ENCODE data around the gene CBFA2T3.

The CBFA2T3 gene

GRCh38 chr16:88983771-88984687 is 7.0 kb upstream of the CBFA2T3 start:
- no peaks in the 10 kb centered on the region for H3K36me3 ChIP-seq (ENCODE audit: control insufficient read depth, insufficient read depth, low read length)
- no peaks in the 10 kb centered on the region for H3K27me3 ChIP-seq (ENCODE audit: control insufficient read depth, insufficient read depth, low read length, poor library complexity, severe bottlenecking)
- WGBS, 2 experiments = 94 to 95% methylated on average over 41 of the region's 41 CpGs

GRCh38 chr16:88983165-88983564 is 6.2 kb upstream of the CBFA2T3 start:
- Histone ChIP-seq H3K9me3 (ENCODE audit: control insufficient read depth, low read length) (no peaks in the 10 kb centered on the region), H3K4me3 (ENCODE audit: insufficient read depth, low read depth, low read length) (no peak overlapping the region), H3K36me3 (ENCODE audit: control insufficient read depth, insufficient read depth, low read length) (no peaks in the 10 kb centered on the region), H3K27ac (ENCODE audit: insufficient read depth, low read depth, low read length, poor library complexity, severe bottlenecking) (no peak overlapping the region), H3K4me1 (ENCODE audit: control insufficient read depth, insufficient read depth, low read length) (no peaks in the 10 kb centered on the region), H3K27me3 (ENCODE audit: control insufficient read depth, insufficient read depth, low read length, poor library complexity, severe bottlenecking) (no peaks in the 10 kb centered on the region)
- WGBS, 2 experiments = 92 to 94% methylated on average over 11 of the region's 11 CpGs

More at GRCh38 chr16:88983771-88984687, 7.0 kb upstream of the CBFA2T3 start:
- no peaks in the 10 kb centered on the region for H3K9me3 ChIP-seq (ENCODE audit: control insufficient read depth, low read length)
- H3K4me3 ChIP-seq (ENCODE audit: insufficient read depth, low read depth, low read length) = no peak overlapping the region
- H3K4me1 ChIP-seq (ENCODE audit: control insufficient read depth, insufficient read depth, low read length) = no peaks in the 10 kb centered on the region
- H3K27ac ChIP-seq (ENCODE audit: insufficient read depth, low read depth, low read length, poor library complexity, severe bottlenecking) = no peak overlapping the region

GRCh38 chr16:88982286-88983084 is 5.5 kb upstream of the CBFA2T3 start:
- Histone ChIP-seq H3K9me3 (ENCODE audit: control insufficient read depth, low read length) (no peaks in the 10 kb centered on the region), H3K27me3 (ENCODE audit: control insufficient read depth, insufficient read depth, low read length, poor library complexity, severe bottlenecking) (no peaks in the 10 kb centered on the region), H3K27ac (ENCODE audit: insufficient read depth, low read depth, low read length, poor library complexity, severe bottlenecking) (no peak overlapping the region), H3K36me3 (ENCODE audit: control insufficient read depth, insufficient read depth, low read length) (no peaks in the 10 kb centered on the region), H3K4me1 (ENCODE audit: control insufficient read depth, insufficient read depth, low read length) (peaks cover 5% of the 10 kb centered on the region), H3K4me3 (ENCODE audit: insufficient read depth, low read depth, low read length) (no peak overlapping the region)
- 84 to 85% methylated on average over 23 to 25 of the region's 25 CpGs for WGBS, 2 experiments

- 82 to 97% methylated on average over 2 to 3 of the region's 3 CpGs for WGBS, 2 experiments
- H3K27ac ChIP-seq (ENCODE audit: insufficient read depth, low read depth, low read length, poor library complexity, severe bottlenecking) = no peak overlapping the region
- H3K9me3 ChIP-seq (ENCODE audit: control insufficient read depth, low read length) = no peaks in the 10 kb centered on the region
- peaks cover 5% of the 10 kb centered on the region for H3K4me1 ChIP-seq (ENCODE audit: control insufficient read depth, insufficient read depth, low read length)
- H3K27me3 ChIP-seq (ENCODE audit: control insufficient read depth, insufficient read depth, low read length, poor library complexity, severe bottlenecking) = no peaks in the 10 kb centered on the region
- H3K4me3 ChIP-seq (ENCODE audit: insufficient read depth, low read depth, low read length) = no peak overlapping the region
- no peaks in the 10 kb centered on the region for H3K36me3 ChIP-seq (ENCODE audit: control insufficient read depth, insufficient read depth, low read length)
These were observed 2.5 kb upstream of the CBFA2T3 start for GRCh38 chr16:88979353-88980015.

GRCh38 chr16:88978608-88979346 is 1.8 kb upstream of the CBFA2T3 start:
- Histone ChIP-seq H3K9me3 (ENCODE audit: control insufficient read depth, low read length) (no peaks in the 10 kb centered on the region), H3K4me1 (ENCODE audit: control insufficient read depth, insufficient read depth, low read length) (peaks cover 5% of the 10 kb centered on the region), H3K36me3 (ENCODE audit: control insufficient read depth, insufficient read depth, low read length) (no peaks in the 10 kb centered on the region), H3K27ac (ENCODE audit: insufficient read depth, low read depth, low read length, poor library complexity, severe bottlenecking) (no peak overlapping the region), H3K27me3 (ENCODE audit: control insufficient read depth, insufficient read depth, low read length, poor library complexity, severe bottlenecking) (no peaks in the 10 kb centered on the region), H3K4me3 (ENCODE audit: insufficient read depth, low read depth, low read length) (no peak overlapping the region)
- 89 to 90% methylated on average over 21 of the region's 21 CpGs for WGBS, 2 experiments

GRCh38 chr16:88977812-88978607 is 1.0 kb upstream of the CBFA2T3 start:
- H3K4me1 ChIP-seq (ENCODE audit: control insufficient read depth, insufficient read depth, low read length) = peaks cover 5% of the 10 kb centered on the region
- WGBS, 2 experiments = 91 to 92% methylated on average over 27 of the region's 27 CpGs
- no peaks in the 10 kb centered on the region for H3K27me3 ChIP-seq (ENCODE audit: control insufficient read depth, insufficient read depth, low read length, poor library complexity, severe bottlenecking)
- H3K9me3 ChIP-seq (ENCODE audit: control insufficient read depth, low read length) = no peaks in the 10 kb centered on the region
- no peaks in the 10 kb centered on the region for H3K36me3 ChIP-seq (ENCODE audit: control insufficient read depth, insufficient read depth, low read length)
- no peak overlapping the region for H3K27ac ChIP-seq (ENCODE audit: insufficient read depth, low read depth, low read length, poor library complexity, severe bottlenecking)
- H3K4me3 ChIP-seq (ENCODE audit: insufficient read depth, low read depth, low read length) = no peak overlapping the region

- peaks cover 5% of the 10 kb centered on the region for H3K4me1 ChIP-seq (ENCODE audit: control insufficient read depth, insufficient read depth, low read length)
- H3K4me3 ChIP-seq (ENCODE audit: insufficient read depth, low read depth, low read length) = no peak overlapping the region
- 88 to 89% methylated on average over 23 of the region's 23 CpGs for WGBS, 2 experiments
- no peaks in the 10 kb centered on the region for H3K36me3 ChIP-seq (ENCODE audit: control insufficient read depth, insufficient read depth, low read length)
- no peak overlapping the region for H3K27ac ChIP-seq (ENCODE audit: insufficient read depth, low read depth, low read length, poor library complexity, severe bottlenecking)
- no peaks in the 10 kb centered on the region for H3K27me3 ChIP-seq (ENCODE audit: control insufficient read depth, insufficient read depth, low read length, poor library complexity, severe bottlenecking)
- H3K9me3 ChIP-seq (ENCODE audit: control insufficient read depth, low read length) = no peaks in the 10 kb centered on the region
These were observed 515 bp downstream of the CBFA2T3 start for GRCh38 chr16:88976366-88977017.

GRCh38 chr16:88975511-88976061 is 1.4 kb downstream of the CBFA2T3 start:
- Histone ChIP-seq H3K4me1 (ENCODE audit: control insufficient read depth, insufficient read depth, low read length) (peaks cover 5% of the 10 kb centered on the region), H3K4me3 (ENCODE audit: insufficient read depth, low read depth, low read length) (no peak overlapping the region), H3K27me3 (ENCODE audit: control insufficient read depth, insufficient read depth, low read length, poor library complexity, severe bottlenecking) (no peaks in the 10 kb centered on the region), H3K27ac (ENCODE audit: insufficient read depth, low read depth, low read length, poor library complexity, severe bottlenecking) (no peak overlapping the region), H3K36me3 (ENCODE audit: control insufficient read depth, insufficient read depth, low read length) (no peaks in the 10 kb centered on the region), H3K9me3 (ENCODE audit: control insufficient read depth, low read length) (no peaks in the 10 kb centered on the region)
- WGBS, 2 experiments = 90% methylated on average over 25 of the region's 25 CpGs

- 91 to 94% methylated on average over 3 of the region's 3 CpGs for WGBS, 2 experiments
These were observed 2.1 kb downstream of the CBFA2T3 start for GRCh38 chr16:88974916-88975215.

More at GRCh38 chr16:88974916-88975215, 2.1 kb downstream of the CBFA2T3 start:
- H3K4me3 ChIP-seq (ENCODE audit: insufficient read depth, low read depth, low read length) = no peak overlapping the region
- no peak overlapping the region for H3K27ac ChIP-seq (ENCODE audit: insufficient read depth, low read depth, low read length, poor library complexity, severe bottlenecking)
- H3K4me1 ChIP-seq (ENCODE audit: control insufficient read depth, insufficient read depth, low read length) = peaks cover 7% of the 10 kb centered on the region
- H3K36me3 ChIP-seq (ENCODE audit: control insufficient read depth, insufficient read depth, low read length) = no peaks in the 10 kb centered on the region
- H3K27me3 ChIP-seq (ENCODE audit: control insufficient read depth, insufficient read depth, low read length, poor library complexity, severe bottlenecking) = no peaks in the 10 kb centered on the region
- no peaks in the 10 kb centered on the region for H3K9me3 ChIP-seq (ENCODE audit: control insufficient read depth, low read length)
